Lung (tissue), 12 donors: ENCODE results near the gene SYNDIG1L. TPM values are rescaled to one million over a fixed set of nuclear protein-coding genes. Genes with fewer than 3 reads are reported as not detected.
"Not testable (repeated sequence)": the region's sequence is repeated elsewhere in the genome, so short reads cannot be mapped to it uniquely, and the experiment has no call there.

ENCODE experiments used
- ATAC-seq: fragments of 200-7000 bp; cut with Tn5 transposase; one replicate; pipeline ENCODE4 v1.9.1; 2020; ENCODE audit warnings: moderate number of reproducible peaks; ENCODE audit not compliant: insufficient read depth, low FRiP score
- DNase-seq, 3 donors: peaks; one replicate each; pipeline ENCODE4 v3.0.0-alpha.2; 2013 to 2017
- H3K27ac ChIP-seq, 2 donors: one replicate each; pipeline ENCODE4 v1.5.1; 2013; ENCODE audit warnings: mild to moderate bottlenecking in 2 of 2, moderate library complexity in 2 of 2, control low read depth in 1 of 2, inconsistent platforms in 1 of 2, low read depth in 1 of 2, low read length in 1 of 2
- H3K27me3 ChIP-seq, 3 donors: one replicate each; pipeline ENCODE4 v1.5.1; 2013; ENCODE audit warnings: low read length in 2 of 3; ENCODE audit not compliant: control insufficient read depth in 3 of 3, insufficient read depth in 3 of 3
- H3K36me3 ChIP-seq, 4 donors: one replicate each; pipeline ENCODE4 v1.5.1; 2013; ENCODE audit warnings: low read length in 4 of 4, mild to moderate bottlenecking in 1 of 4, moderate library complexity in 1 of 4; ENCODE audit not compliant: control insufficient read depth in 4 of 4, insufficient read depth in 4 of 4
- H3K4me1 ChIP-seq, 5 donors: one replicate each; pipeline ENCODE4 v1.5.1; 2013; ENCODE audit warnings: low read length in 5 of 5, mild to moderate bottlenecking in 2 of 5, moderate library complexity in 1 of 5; ENCODE audit not compliant: control insufficient read depth in 5 of 5, insufficient read depth in 5 of 5
- H3K4me3 ChIP-seq: one replicate; pipeline ENCODE4 v1.5.1; 2013; ENCODE audit warnings: mild to moderate bottlenecking, control low read depth, moderate library complexity
- H3K9ac ChIP-seq, 2 donors: one replicate each; pipeline ENCODE4 v1.5.1; 2013; ENCODE audit warnings: low read length in 2 of 2, control low read depth in 1 of 2; ENCODE audit not compliant: insufficient read depth in 1 of 2
- H3K9me3 ChIP-seq, 4 donors: one replicate each; pipeline ENCODE4 v1.5.1; 2013; ENCODE audit warnings: low read length in 3 of 4, mild to moderate bottlenecking in 1 of 4, moderate library complexity in 1 of 4; ENCODE audit not compliant: control insufficient read depth in 4 of 4, insufficient read depth in 3 of 4
- WGBS, 2 donors: extraction: QIAGEN DNeasy Blood & Tissue Kit; methylation state at CpG; one replicate each; pipeline ENCODE4 v1.1.7; 2013; 5-methylcytosine and 5-hydroxymethylcytosine counted together
- polyA plus RNA-seq, 2 donors: library from polyadenylated mRNA; stranded (reverse); fragments of 200-250 nt; gene quantifications; one replicate each; pipeline ENCODE4 v1.2.1, GENCODE V29; 2013
- total RNA-seq, 2 donors: library from RNA; depleted of rRNA in 1 of 2; stranded (reverse); fragments of >200 nt in 1 of 2; gene quantifications; one replicate each; pipeline ENCODE4 v1.2.1, GENCODE V29; 2014 to 2021
- TF ChIP-seq, protein P1 (sequence below): IDR thresholded peaks from 2 replicates; pipeline ENCODE4 v1.5.1; 2012; ENCODE audit warnings: mild to moderate bottlenecking; ENCODE audit errors: control extremely low read depth, extremely low read depth
- donor health status: control.
- donor health status: control.
- donor health status: Bipolar disorder and iron deficiency.
- donor health status: healthy.
- donor health status: DM: yes; HTN: yes; CAD: no.

Gene SYNDIG1L
- total and polyA plus RNA-seq, 4 donors: 0.39 to 1.2 (median 0.94) TPM

DNA sequence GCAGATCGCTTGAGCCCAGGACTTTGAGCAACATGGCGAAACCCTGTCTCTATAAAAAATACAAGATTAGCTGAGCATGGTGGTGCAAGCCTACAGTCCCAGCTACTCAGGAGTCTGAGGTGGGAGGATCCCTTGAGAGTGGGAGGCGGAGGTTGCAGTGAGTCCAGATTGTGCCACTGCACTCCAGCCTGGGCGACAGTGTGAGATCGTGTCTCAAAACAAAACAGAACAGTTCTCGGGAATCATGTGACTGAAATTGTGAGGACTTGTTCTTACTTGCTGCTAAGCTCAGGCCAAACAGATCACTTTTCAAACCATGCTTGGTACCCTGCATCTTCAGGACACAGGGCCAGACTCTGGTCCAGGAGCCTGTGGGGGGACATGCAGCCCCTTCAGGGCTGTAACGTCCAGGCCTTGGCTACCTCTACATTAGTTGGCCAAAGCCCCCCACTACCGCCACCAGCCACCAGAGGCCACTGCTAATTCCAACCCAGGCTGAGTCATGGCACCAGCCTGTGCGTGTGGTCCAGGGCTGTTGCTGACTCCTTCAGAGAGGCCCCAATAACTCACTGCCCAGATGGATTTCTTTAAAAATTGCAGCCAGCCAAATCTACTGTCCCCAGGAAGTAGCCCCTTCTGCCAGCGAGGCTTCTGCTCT is 33.4 kb upstream of the SYNDIG1L start:
- TF ChIP-seq, protein P1, sequence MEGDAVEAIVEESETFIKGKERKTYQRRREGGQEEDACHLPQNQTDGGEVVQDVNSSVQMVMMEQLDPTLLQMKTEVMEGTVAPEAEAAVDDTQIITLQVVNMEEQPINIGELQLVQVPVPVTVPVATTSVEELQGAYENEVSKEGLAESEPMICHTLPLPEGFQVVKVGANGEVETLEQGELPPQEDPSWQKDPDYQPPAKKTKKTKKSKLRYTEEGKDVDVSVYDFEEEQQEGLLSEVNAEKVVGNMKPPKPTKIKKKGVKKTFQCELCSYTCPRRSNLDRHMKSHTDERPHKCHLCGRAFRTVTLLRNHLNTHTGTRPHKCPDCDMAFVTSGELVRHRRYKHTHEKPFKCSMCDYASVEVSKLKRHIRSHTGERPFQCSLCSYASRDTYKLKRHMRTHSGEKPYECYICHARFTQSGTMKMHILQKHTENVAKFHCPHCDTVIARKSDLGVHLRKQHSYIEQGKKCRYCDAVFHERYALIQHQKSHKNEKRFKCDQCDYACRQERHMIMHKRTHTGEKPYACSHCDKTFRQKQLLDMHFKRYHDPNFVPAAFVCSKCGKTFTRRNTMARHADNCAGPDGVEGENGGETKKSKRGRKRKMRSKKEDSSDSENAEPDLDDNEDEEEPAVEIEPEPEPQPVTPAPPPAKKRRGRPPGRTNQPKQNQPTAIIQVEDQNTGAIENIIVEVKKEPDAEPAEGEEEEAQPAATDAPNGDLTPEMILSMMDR: no peak
- DNase-seq (peak; percentile 22 to 23 (median 23)), ATAC-seq (no peak)
- H3K4me3 ChIP-seq: no peak overlapping the region
- 79% methylated on average over 10 of the region's 10 CpGs for WGBS, 2 donors
- peaks cover 0 to 1% (median 0%) of the 10 kb centered on the region in 4 donors for H3K9me3 ChIP-seq
- no peaks in the 10 kb centered on the region for H3K36me3 ChIP-seq
- no peak overlapping the region for H3K27ac ChIP-seq
- no peaks in the 10 kb centered on the region for H3K27me3 ChIP-seq
- H3K4me1 ChIP-seq: peaks cover 0 to 9% (median 0%) of the 10 kb centered on the region in 5 donors
- no peak overlapping the region for H3K9ac ChIP-seq

DNA sequence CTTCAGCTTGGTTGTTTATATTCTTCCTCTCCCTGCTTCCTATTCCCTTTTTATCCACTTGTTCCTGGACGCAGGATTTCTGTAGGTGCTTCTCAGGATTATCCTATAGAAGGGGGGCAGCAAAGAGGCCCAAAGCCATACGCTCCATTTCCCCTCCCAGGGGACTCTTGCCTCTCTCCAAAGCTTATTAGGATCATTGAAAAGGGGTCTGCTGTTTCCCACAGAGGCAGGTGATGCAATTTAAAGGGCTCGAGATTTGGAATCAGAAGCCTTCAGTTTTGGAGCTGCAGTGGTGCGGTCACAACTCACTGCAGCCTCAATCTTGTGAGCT is 31.5 kb upstream of the SYNDIG1L start:
- DNase-seq: no peak
- 78 to 82% methylated on average over 4 of the region's 4 CpGs for WGBS, 2 donors
- TF ChIP-seq, protein P1: no peak
- no peak for ATAC-seq
- Histone ChIP-seq H3K36me3 (no peaks in the 10 kb centered on the region), H3K27me3 (no peaks in the 10 kb centered on the region), H3K9me3 (no peaks in the 10 kb centered on the region), H3K9ac (no peak overlapping the region), H3K4me1 (peaks cover 0 to 4% (median 0%) of the 10 kb centered on the region in 5 donors), H3K27ac (no peak overlapping the region), H3K4me3 (no peak overlapping the region)

DNA sequence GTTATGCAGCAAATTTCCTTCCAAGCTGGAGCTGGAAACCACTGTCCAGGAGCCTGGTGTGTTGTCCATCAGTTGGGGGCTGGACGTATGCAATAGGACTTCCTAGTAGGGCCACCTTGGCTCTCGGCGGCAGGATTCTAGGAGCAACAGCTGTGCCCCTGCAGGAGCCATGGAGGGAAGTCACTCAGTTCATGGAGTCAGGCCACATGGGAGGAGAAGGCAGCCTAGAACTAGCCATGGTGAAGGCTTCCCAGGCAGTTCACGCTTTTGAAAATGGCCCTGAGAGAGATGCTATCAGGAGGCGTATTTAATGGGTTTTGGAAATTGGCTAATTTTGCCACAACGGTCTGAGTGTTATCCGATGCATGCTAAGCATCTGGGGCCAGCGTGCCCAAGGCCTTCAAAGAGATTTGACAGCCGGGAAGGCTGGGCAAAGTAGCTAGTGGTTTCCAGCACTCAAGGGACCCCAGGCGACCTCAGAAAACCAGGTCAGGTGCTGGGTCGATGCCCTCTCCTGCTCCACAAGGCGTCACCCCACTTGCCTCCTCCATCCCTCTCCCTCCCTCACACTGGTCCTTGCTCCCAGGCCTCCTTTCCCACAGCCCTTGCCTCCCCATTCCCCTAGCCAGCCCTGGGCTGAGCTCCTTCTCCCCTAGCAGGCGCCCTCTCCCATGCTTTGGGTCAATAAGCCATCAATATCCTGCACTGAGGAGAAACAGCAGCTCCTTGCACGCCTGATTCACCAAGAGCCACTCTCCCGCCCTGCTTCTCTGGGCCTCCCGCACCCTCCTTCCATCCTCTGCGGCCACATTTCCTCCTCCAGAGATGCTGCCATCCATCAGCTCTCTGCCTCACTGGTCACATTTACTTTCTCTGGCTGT is 30.9 kb upstream of the SYNDIG1L start:
- no peak overlapping the region for H3K27ac ChIP-seq
- H3K9me3 ChIP-seq: no peaks in the 10 kb centered on the region
- no peaks in the 10 kb centered on the region for H3K36me3 ChIP-seq
- no peak overlapping the region for H3K4me3 ChIP-seq
- 87 to 89% methylated on average over 17 of the region's 17 CpGs for WGBS, 2 donors
- no peak for DNase-seq
- TF ChIP-seq, protein P1: no peak
- no peak for ATAC-seq
- peaks cover 0 to 4% (median 0%) of the 10 kb centered on the region in 5 donors for H3K4me1 ChIP-seq
- no peaks in the 10 kb centered on the region for H3K27me3 ChIP-seq
- H3K9ac ChIP-seq: no peak overlapping the region

DNA sequence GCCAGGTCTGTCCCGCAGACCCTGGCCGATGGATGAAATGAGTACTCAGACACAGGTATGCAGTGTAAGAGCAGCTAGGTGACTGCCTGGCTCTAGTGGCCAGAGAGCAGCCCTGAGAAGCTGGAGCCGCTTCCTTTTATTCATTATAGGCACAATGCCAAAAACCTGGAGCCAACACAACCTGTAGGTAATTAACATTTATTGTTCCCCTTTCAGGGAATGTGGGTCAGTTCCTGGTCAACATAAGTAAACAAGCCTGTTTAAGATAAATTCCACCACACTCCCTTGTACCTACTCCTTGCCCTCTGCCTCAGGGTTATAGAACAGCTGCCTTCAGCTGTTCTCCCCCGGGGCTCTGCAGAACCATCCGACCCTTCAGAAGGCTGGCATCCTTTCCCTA is 28.4 kb upstream of the SYNDIG1L start:
- not testable (repeated sequence) for H3K4me3 ChIP-seq, H3K27ac ChIP-seq, DNase-seq, H3K9ac ChIP-seq, H3K36me3 ChIP-seq, H3K27me3 ChIP-seq, ATAC-seq, H3K9me3 ChIP-seq, H3K4me1 ChIP-seq
- 84 to 88% methylated on average over 5 of the region's 5 CpGs for WGBS, 2 donors
